ENCODE measurements around the gene CXCL11.

DNA sequence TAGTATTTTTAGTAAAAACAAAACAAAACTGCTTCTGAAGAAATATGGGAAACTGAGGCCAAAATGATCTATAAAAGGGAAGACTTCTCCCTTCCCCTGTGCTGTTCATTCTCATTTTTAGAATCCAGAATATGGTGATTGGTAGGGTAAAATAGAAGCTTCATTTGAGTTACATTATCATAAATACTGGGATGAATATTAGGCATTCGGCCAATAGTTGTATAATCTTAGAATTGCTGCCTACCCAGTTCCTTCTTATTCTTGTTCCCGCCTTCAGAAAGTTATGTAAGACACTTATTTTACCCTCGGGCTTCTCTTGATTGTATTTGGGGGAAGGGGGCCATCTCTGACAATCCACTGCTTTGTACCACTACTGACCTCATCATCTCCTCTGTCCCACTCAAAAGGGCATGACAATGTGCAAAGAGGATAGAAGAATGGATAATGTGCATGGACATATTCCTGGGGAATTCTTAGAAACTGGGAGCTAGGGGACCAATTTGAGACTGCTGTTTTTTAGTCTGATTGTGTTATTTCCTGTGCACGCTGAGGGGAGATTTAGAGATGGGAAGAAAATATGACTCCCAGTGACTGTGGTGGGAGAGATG lies 39.2 kb upstream of the CXCL11 start:
- TF ChIP-seq TAF1 (IDR thresholded peaks at IDR 0.05; ENCODE audit: borderline replicate concordance, insufficient read depth, low read length): no peak
- TF ChIP-seq POLR2AphosphoS5 (IDR thresholded peaks at IDR 0.05; ENCODE audit: low read depth, low read length): no peak
- TF ChIP-seq FOXP2 (optimal IDR thresholded peaks at IDR 0.05; ENCODE audit: borderline replicate concordance, extremely low read depth, extremely low read length, insufficient read depth): no peak
- TF ChIP-seq, protein P1, sequence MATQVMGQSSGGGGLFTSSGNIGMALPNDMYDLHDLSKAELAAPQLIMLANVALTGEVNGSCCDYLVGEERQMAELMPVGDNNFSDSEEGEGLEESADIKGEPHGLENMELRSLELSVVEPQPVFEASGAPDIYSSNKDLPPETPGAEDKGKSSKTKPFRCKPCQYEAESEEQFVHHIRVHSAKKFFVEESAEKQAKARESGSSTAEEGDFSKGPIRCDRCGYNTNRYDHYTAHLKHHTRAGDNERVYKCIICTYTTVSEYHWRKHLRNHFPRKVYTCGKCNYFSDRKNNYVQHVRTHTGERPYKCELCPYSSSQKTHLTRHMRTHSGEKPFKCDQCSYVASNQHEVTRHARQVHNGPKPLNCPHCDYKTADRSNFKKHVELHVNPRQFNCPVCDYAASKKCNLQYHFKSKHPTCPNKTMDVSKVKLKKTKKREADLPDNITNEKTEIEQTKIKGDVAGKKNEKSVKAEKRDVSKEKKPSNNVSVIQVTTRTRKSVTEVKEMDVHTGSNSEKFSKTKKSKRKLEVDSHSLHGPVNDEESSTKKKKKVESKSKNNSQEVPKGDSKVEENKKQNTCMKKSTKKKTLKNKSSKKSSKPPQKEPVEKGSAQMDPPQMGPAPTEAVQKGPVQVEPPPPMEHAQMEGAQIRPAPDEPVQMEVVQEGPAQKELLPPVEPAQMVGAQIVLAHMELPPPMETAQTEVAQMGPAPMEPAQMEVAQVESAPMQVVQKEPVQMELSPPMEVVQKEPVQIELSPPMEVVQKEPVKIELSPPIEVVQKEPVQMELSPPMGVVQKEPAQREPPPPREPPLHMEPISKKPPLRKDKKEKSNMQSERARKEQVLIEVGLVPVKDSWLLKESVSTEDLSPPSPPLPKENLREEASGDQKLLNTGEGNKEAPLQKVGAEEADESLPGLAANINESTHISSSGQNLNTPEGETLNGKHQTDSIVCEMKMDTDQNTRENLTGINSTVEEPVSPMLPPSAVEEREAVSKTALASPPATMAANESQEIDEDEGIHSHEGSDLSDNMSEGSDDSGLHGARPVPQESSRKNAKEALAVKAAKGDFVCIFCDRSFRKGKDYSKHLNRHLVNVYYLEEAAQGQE (IDR thresholded peaks at IDR 0.05; ENCODE audit: insufficient read depth in 1 of 2, low read depth in 2 of 2, low read length in 2 of 2): no peak
- no peak for TF ChIP-seq SIN3A (IDR thresholded peaks at IDR 0.05; ENCODE audit: borderline replicate concordance, insufficient read depth, low read length)

Data from PFSK-1 (cell line).